Memory B cell (primary cell): ENCODE results near the gene MSRB3.
"Not testable (repeated sequence)": the region's sequence is repeated elsewhere in the genome, so short reads cannot be mapped to it uniquely, and the experiment has no call there.

ENCODE experiments used
- ATAC-seq: fragments of 150-1000 bp; cut with Tn5 transposase; 2 replicates; pipeline ENCODE4 v1.10.0; 2021; ENCODE audit warnings: low read depth, mild to moderate bottlenecking, moderate library complexity
- DNase-seq, 2 donors: peaks; one replicate each; pipeline ENCODE4 v3.0.0; 2022; ENCODE audit warnings: low spot score in 2 of 2
- H3K27ac Mint-ChIP-seq: one replicate; pipeline ENCODE4 v1.8.0; 2022; ENCODE audit warnings: mild to moderate bottlenecking, moderate library complexity, mixed read lengths
- H3K27me3 Mint-ChIP-seq: one replicate; pipeline ENCODE4 v1.8.0; 2022; ENCODE audit warnings: mixed read lengths
- H3K36me3 Mint-ChIP-seq: one replicate; pipeline ENCODE4 v1.8.0; 2022; ENCODE audit warnings: mild to moderate bottlenecking, mixed read lengths
- H3K4me1 Mint-ChIP-seq: one replicate; pipeline ENCODE4 v1.8.0; 2022; ENCODE audit warnings: mixed read lengths
- H3K4me3 Mint-ChIP-seq: one replicate; pipeline ENCODE4 v1.8.0; 2022; ENCODE audit warnings: mild to moderate bottlenecking, moderate library complexity, mixed read lengths
- H3K9me3 Mint-ChIP-seq: one replicate; pipeline ENCODE4 v1.8.0; 2022; ENCODE audit warnings: mixed read lengths

Gene MSRB3

GRCh38 chr12:65472079-65472478 is 193.6 kb downstream of the MSRB3 start:
- Mint-ChIP-seq H3K4me1 (no peaks in the 10 kb centered on the region), H3K27me3 (no peaks in the 10 kb centered on the region), H3K9me3 (no peaks in the 10 kb centered on the region), H3K27ac (no peak overlapping the region), H3K4me3 (no peak overlapping the region), H3K36me3 (no peaks in the 10 kb centered on the region)
- ATAC-seq: no peak
- no peak for DNase-seq

- Mint-ChIP-seq H3K27me3 (no peaks in the 10 kb centered on the region), H3K4me1 (no peaks in the 10 kb centered on the region), H3K36me3 (no peaks in the 10 kb centered on the region), H3K27ac (no peak overlapping the region), H3K9me3 (no peaks in the 10 kb centered on the region), H3K4me3 (no peak overlapping the region)
- ATAC-seq: no peak
- no peak for DNase-seq
These were observed 196.3 kb downstream of the MSRB3 start for GRCh38 chr12:65474831-65475230.

DNA sequence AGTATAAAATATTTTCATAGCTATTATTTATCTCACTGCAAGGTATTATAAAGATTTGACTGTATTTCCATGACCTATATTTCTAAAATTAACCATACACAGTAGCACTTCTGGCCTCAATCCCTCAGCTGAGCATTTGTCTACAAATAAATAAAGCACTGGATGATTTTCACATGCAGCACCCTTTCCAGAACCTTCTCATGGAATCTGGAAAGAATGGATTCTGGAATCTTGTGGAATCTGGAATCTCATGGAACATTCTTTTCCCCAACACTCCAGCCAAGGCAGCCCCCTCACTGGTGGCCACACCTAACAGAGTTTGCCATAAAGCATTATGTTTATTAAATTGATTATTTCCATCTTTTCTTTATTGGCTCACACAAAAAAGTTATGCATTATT is 199.2 kb downstream of the MSRB3 start:
- no peaks in the 10 kb centered on the region for H3K27me3 Mint-ChIP-seq

DNA sequence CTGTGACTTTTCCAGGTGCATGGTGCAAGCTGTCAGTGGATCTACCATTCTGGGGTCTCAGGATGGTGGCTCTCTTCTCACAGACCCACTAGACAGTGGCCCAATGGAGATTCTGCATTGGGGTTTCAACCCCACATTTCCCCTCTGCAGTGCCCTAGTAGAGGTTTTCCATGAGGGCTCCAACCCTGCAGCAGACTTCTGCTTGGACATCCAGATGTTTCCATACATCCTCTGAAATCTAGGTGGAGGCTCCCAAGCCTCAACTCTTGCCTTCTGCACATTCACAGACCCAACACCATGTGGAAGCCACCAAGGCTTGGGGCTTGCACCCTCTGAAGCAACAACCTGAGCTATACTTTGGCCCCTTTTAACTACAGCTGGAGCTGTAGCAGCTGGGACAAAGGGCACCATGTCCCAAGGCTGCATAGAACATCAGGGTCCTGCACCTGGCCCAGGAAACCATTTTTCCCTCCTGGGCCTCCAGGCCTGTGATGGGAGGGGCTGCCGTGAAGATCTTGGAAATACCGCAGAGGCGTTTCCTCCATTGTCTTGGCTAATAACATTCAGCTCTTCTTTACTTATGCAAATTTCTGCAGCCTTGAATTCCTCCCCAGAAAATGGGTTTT is 205.5 kb downstream of the MSRB3 start:
- H3K27me3 Mint-ChIP-seq, H3K27ac Mint-ChIP-seq, H3K4me1 Mint-ChIP-seq, DNase-seq, ATAC-seq, H3K36me3 Mint-ChIP-seq, H3K4me3 Mint-ChIP-seq: not testable (repeated sequence)
- peaks cover 14% of the 10 kb centered on the region for H3K9me3 Mint-ChIP-seq

More for the DNA sequence above, 199.2 kb downstream of the MSRB3 start:
- no peak for ATAC-seq
- Mint-ChIP-seq H3K9me3 (peaks cover 4% of the 10 kb centered on the region), H3K36me3 (no peaks in the 10 kb centered on the region), H3K4me3 (no peak overlapping the region), H3K4me1 (no peaks in the 10 kb centered on the region), H3K27ac (no peak overlapping the region)
- DNase-seq: no peak

DNA sequence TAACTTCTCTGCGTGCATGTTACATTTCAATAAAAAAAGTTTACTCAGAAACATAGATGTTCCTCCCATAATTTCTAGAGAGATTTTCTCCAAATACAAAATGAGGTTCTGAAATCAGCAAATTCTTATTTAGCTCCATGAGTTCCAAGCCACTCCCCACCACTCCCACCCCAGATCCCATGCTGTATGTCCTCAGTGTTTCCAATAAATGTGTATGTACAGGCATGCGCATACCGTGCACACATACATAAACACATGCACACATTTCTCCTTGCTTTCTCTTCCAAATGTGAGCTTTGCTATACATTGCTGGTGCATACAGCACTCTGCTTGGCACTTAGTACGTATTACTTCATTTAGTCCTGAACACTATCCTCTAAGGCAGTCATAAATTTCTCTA is 209.7 kb downstream of the MSRB3 start:
- no peak for DNase-seq
- Mint-ChIP-seq H3K27ac (no peak overlapping the region), H3K4me3 (no peak overlapping the region), H3K27me3 (no peaks in the 10 kb centered on the region), H3K9me3 (peaks cover 10% of the 10 kb centered on the region), H3K4me1 (no peaks in the 10 kb centered on the region), H3K36me3 (peaks cover 4% of the 10 kb centered on the region)
- no peak for ATAC-seq

- H3K36me3 Mint-ChIP-seq: no peaks in the 10 kb centered on the region
- DNase-seq (no peak), ATAC-seq (no peak)
- H3K4me1 Mint-ChIP-seq: no peaks in the 10 kb centered on the region
- peaks cover 6% of the 10 kb centered on the region for H3K9me3 Mint-ChIP-seq
- no peak overlapping the region for H3K27ac Mint-ChIP-seq
- peaks cover under 1% of the 10 kb centered on the region for H3K27me3 Mint-ChIP-seq
- H3K4me3 Mint-ChIP-seq: no peak overlapping the region
These were observed 211.8 kb downstream of the MSRB3 start for GRCh38 chr12:65490250-65490649.

GRCh38 chr12:65492998-65493912 is 214.8 kb downstream of the MSRB3 start:
- DNase-seq (no peak), ATAC-seq (no peak)
- Mint-ChIP-seq H3K27me3 (peaks cover 2% of the 10 kb centered on the region), H3K4me3 (no peak overlapping the region), H3K27ac (no peak overlapping the region), H3K9me3 (peaks cover 1% of the 10 kb centered on the region), H3K36me3 (no peaks in the 10 kb centered on the region), H3K4me1 (no peaks in the 10 kb centered on the region)

DNA sequence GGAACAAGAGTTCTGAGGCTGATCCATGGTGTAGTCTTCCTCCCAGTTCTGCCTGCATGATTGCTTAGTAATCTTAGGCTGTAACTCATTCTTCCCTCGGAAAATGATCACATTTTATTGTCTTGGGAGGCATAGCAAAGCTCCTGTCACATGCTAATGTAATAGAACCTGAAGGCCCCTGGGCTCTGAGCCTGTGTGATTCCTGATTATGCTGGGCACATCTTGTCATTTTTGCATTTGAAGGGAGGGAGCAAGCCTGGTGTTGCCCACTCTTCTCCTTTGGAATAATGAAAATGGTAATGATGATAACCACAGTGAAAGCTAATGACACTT is 215.4 kb downstream of the MSRB3 start:
- Mint-ChIP-seq H3K9me3 (peaks cover 1% of the 10 kb centered on the region), H3K27ac (no peak overlapping the region), H3K27me3 (peaks cover 2% of the 10 kb centered on the region), H3K4me1 (no peaks in the 10 kb centered on the region), H3K36me3 (no peaks in the 10 kb centered on the region), H3K4me3 (no peak overlapping the region)
- DNase-seq: no peak
- ATAC-seq: no peak

DNA sequence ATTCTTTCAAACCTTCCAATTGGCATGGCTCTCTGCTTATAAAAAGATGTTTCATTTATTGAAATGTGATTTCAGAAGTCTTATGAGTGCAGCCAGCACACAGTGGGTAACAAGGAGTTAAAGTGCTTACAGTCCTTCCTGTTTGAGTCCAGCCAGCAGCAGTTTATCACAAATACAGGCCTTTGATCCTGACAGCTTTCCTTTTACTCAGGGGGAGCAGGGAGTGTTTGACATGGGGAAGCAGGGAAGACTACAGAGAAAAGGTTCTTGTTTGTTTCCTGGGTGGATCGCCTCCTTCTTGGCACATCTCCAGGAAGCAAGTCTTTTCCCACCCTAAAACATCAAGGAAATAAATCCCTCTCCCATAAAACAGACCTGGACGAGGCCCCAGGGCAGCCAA is 216.1 kb downstream of the MSRB3 start:
- Mint-ChIP-seq H3K27ac (no peak overlapping the region), H3K9me3 (peaks cover 1% of the 10 kb centered on the region), H3K27me3 (peaks cover 2% of the 10 kb centered on the region), H3K4me1 (no peaks in the 10 kb centered on the region), H3K4me3 (no peak overlapping the region), H3K36me3 (no peaks in the 10 kb centered on the region)
- no peak for DNase-seq
- no peak for ATAC-seq

DNA sequence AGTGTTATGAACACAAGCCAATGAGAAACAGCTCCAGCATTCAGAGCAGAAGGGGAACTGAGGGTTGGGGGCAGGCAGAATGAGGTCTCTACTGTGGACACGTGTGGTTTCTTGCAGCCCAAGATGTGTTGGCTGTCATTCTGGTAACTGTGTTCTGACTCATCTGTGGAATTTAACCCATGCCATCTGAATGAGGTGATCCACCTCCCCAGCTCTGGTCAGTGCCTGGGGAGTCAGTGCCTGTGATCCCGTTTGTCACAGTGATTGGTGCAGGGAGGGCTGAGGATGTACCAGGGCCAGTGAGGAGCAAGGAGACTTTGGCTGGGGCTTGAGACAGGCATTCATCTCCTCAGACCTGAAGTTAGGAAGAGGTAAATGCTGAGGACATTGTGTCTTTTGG is 216.8 kb downstream of the MSRB3 start:
- Mint-ChIP-seq H3K4me1 (no peaks in the 10 kb centered on the region), H3K27me3 (peaks cover 2% of the 10 kb centered on the region), H3K9me3 (peaks cover 1% of the 10 kb centered on the region), H3K27ac (no peak overlapping the region), H3K4me3 (no peak overlapping the region), H3K36me3 (no peaks in the 10 kb centered on the region)
- ATAC-seq (no peak), DNase-seq (no peak)

GRCh38 chr12:65496617-65497016 is 218.1 kb downstream of the MSRB3 start:
- peaks cover 1% of the 10 kb centered on the region for H3K9me3 Mint-ChIP-seq
- H3K36me3 Mint-ChIP-seq: no peaks in the 10 kb centered on the region
- peaks cover 2% of the 10 kb centered on the region for H3K27me3 Mint-ChIP-seq
- no peak overlapping the region for H3K27ac Mint-ChIP-seq
- DNase-seq (no peak), ATAC-seq (no peak)
- no peak overlapping the region for H3K4me3 Mint-ChIP-seq
- no peaks in the 10 kb centered on the region for H3K4me1 Mint-ChIP-seq

DNA sequence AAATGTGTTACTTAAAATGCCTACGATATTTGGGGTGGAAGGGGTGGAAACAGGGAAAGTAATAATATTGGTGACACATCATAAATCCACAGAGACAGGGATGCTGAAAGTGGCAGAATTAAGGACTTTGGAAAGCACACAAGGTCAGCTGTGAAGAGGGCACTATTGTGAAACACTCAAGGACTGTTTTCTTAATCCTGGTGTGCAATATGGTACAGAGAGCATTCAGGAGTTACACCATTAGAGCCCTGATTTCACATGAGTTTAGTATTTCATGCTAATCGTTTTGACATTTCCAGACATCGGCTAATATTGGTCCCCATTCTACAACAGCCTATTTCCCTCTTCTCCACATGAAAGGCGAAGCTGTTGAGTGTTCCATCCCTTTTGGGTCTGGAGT is 219.2 kb downstream of the MSRB3 start:
- no peaks in the 10 kb centered on the region for H3K36me3 Mint-ChIP-seq
- no peaks in the 10 kb centered on the region for H3K9me3 Mint-ChIP-seq
- H3K4me1 Mint-ChIP-seq: no peaks in the 10 kb centered on the region
- peaks cover 2% of the 10 kb centered on the region for H3K27me3 Mint-ChIP-seq
- H3K4me3 Mint-ChIP-seq: no peak overlapping the region
- ATAC-seq (no peak), DNase-seq (no peak)
- H3K27ac Mint-ChIP-seq: no peak overlapping the region

DNA sequence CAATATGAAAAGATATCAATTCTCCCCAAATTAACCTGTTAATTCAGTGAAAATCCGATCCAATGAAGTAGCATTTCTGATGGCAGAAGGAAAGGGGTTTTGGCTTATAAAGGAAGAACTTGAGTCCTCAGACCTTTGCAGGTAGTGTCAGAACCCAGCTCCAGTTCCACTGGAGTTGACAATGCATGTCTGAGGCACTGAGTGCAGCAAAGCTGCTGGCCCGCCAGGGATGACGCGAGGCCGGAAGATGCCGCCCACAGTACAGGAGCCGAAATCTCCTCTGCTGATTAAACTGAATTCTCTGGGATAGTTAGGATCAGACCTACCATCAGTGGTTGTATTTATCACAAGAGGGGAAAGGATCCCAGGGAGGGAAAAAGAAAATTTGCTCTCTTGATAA is 220.7 kb downstream of the MSRB3 start:
- Mint-ChIP-seq H3K27me3 (peaks cover 2% of the 10 kb centered on the region), H3K4me1 (no peaks in the 10 kb centered on the region), H3K36me3 (no peaks in the 10 kb centered on the region), H3K27ac (no peak overlapping the region), H3K4me3 (no peak overlapping the region), H3K9me3 (no peaks in the 10 kb centered on the region)
- ATAC-seq (no peak), DNase-seq (no peak)

DNA sequence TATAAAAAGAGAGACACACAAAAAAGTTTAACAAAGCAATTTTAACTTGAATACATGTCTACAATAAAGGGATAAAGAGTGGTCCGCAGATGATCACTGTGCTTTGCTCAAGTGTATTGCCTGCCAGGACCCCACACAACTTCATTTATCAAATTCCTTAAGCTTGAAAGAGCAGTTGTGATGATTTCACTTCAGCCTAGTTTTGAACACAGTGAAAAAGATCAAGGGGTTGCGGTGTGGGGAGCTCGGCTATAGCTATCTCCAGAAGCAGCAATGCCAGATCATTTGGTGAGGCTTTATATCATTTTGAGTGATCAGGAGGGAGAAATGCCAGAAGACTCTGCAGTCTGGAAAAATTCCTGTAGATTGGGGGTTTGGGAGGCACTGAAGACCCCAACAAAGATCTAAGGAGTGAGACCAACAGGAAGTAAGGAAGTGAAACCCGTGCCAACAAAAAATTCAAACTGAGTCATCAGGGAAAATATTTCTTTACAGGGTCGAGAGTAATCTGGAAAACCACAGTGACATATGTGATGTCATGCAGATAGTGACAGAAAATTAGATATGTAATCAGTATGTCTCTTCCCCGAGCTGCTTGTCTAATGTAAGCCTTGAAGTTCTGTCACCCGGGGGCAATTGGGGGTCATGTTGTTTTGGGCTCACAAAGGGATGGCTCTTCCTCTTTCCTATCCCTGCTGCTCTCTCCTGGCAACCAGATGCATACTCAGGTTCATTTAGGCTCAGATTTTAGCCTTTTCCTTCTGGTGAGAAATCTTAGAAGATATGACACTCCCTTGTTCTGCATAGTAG is 221.8 kb downstream of the MSRB3 start:
- peaks cover under 1% of the 10 kb centered on the region for H3K27me3 Mint-ChIP-seq
- no peaks in the 10 kb centered on the region for H3K36me3 Mint-ChIP-seq
- no peak overlapping the region for H3K27ac Mint-ChIP-seq
- ATAC-seq: no peak
- no peak for DNase-seq
- H3K4me1 Mint-ChIP-seq: no peaks in the 10 kb centered on the region
- H3K4me3 Mint-ChIP-seq: no peak overlapping the region
- H3K9me3 Mint-ChIP-seq: no peaks in the 10 kb centered on the region
